A549 (cell line): ENCODE measurements around the gene NFIL3. TPM values are rescaled to one million over a fixed set of nuclear protein-coding genes. Genes with fewer than 3 reads are reported as not detected.
A peak's percentile ranks its signal among the peaks of the same experiment; 100 is the strongest.

Experiments used
- ATAC-seq, 2 experiments: fragments of 200-7000 bp in 1 of 2; fragments of >200 bp in 1 of 2; cut with Nextera tagmentation in 1 of 2; cut with Tn5 transposase in 1 of 2; 3 replicates each; pipeline versions ENCODE4 v1.8.0 to v1.9.1; 2018 to 2020; ENCODE audit warnings: mild to moderate bottlenecking in 1 of 2, moderate library complexity in 1 of 2
- CTCF ChIA-PET: fragments of 300-600 bp; sonication (Branson Sonifier 250); formaldehyde crosslinking; extraction: SDS; loops from one replicate; lab custom pipeline; 2021; ENCODE audit warnings: antibody characterized with exemption, inconsistent platforms; lab: Yijun Ruan, JAX
- POLR2A ChIA-PET: fragments of 350-600 bp; formaldehyde crosslinking; extraction: SDS; loops from one replicate; lab custom pipeline; 2021; ENCODE audit warnings: antibody characterized with exemption, inconsistent platforms; lab: Yijun Ruan, JAX
- DNase-seq, 2 experiments: peaks; one replicate each; pipeline versions ENCODE4 v3.0.0 to v3.0.0-alpha.2; 2011 to 2016; ENCODE audit warnings: low read depth in 1 of 2, low spot score in 1 of 2
- FAIRE-seq: peaks from 2 replicates; lab custom pipeline; 2011; peaks lifted over from hg19 to GRCh38; lab: Jason Lieb, UNC
- H3K27ac ChIP-seq, 2 experiments: fragments of >200 bp; sonication (Bioruptor Twin); formaldehyde crosslinking; 3 replicates each; pipeline ENCODE4 v1.5.1; 2016 to 2017
- H3K4me1 ChIP-seq: fragments of >200 bp; sonication (Bioruptor Twin); formaldehyde crosslinking; 3 replicates; pipeline ENCODE4 v1.6.1; 2016
- H3K4me2 ChIP-seq: fragments of >200 bp; sonication (Bioruptor Twin); formaldehyde crosslinking; 3 replicates; pipeline ENCODE4 v1.6.1; 2016
- H3K4me3 ChIP-seq: fragments of >200 bp; sonication (Bioruptor Twin); formaldehyde crosslinking; 3 replicates; pipeline ENCODE4 v1.5.1; 2016
- H3K9me3 ChIP-seq: fragments of >200 bp; sonication (Bioruptor Twin); formaldehyde crosslinking; 3 replicates; pipeline ENCODE4 v1.6.1; 2016
- CEBPB ChIP-seq, 2 experiments: fragments of >200 bp in 1 of 2; sonication (Bioruptor Twin) in 1 of 2; formaldehyde crosslinking in 1 of 2; IDR thresholded peaks; 2 replicates each; pipeline ENCODE4 v1.6.1; 2012 to 2016
- EP300 ChIP-seq, 2 experiments: fragments of >200 bp; sonication (Bioruptor Twin); formaldehyde crosslinking; IDR thresholded peaks; 2 replicates in 1 of 2; 3 replicates in 1 of 2; pipeline ENCODE4 v1.6.1; 2016 to 2017
- FOSL2 ChIP-seq, 2 experiments: fragments of 450-650 bp in 1 of 2; fragments of >200 bp in 1 of 2; sonication (Bioruptor Twin) in 1 of 2; formaldehyde crosslinking; IDR thresholded peaks; 2 replicates each; pipeline versions ENCODE4 v1.5.0 to v1.6.1; 2016 to 2020; ENCODE audit warnings: mild to moderate bottlenecking in 1 of 2, moderate library complexity in 1 of 2
- GATA3 ChIP-seq: IDR thresholded peaks from 2 replicates; pipeline ENCODE4 v1.6.1; 2012; ENCODE audit warnings: borderline replicate concordance
- HEYL ChIP-seq: fragments of 250-450 bp; sonication (Bioruptor Pico); IDR thresholded peaks from 2 replicates; pipeline ENCODE4 v1.8.0; 2021; ENCODE audit warnings: mild to moderate bottlenecking, moderate library complexity
- HOXB13 ChIP-seq: fragments of 250-450 bp; sonication (Bioruptor Pico); IDR thresholded peaks from 2 replicates; pipeline ENCODE4 v1.5.0; 2020; ENCODE audit warnings: low read depth, mild to moderate bottlenecking, moderate library complexity
- JUN ChIP-seq, 2 experiments: fragments of >200 bp; sonication (Bioruptor Twin); formaldehyde crosslinking; IDR thresholded peaks; 2 replicates in 1 of 2; 3 replicates in 1 of 2; pipeline ENCODE4 v1.6.1; 2016 to 2017
- JUNB ChIP-seq: fragments of >200 bp; sonication (Bioruptor Twin); formaldehyde crosslinking; IDR thresholded peaks from 2 replicates; pipeline ENCODE4 v1.6.1; 2016
- PHF8 ChIP-seq: fragments of 200-600 bp; sonication (generic); IDR thresholded peaks from 2 replicates; pipeline ENCODE4 v1.6.1; 2016; ENCODE audit warnings: low read depth, mild to moderate bottlenecking, antibody characterized with exemption, moderate library complexity, borderline replicate concordance
- RAD21 ChIP-seq, 2 experiments: fragments of >200 bp in 1 of 2; sonication (Bioruptor Twin) in 1 of 2; formaldehyde crosslinking in 1 of 2; IDR thresholded peaks in 1 of 2; conservative IDR thresholded peaks in 1 of 2; 2 replicates in 1 of 2; 3 replicates in 1 of 2; pipeline ENCODE4 v1.6.1; 2012 to 2018; ENCODE audit warnings: inconsistent platforms in 1 of 2
- RARB ChIP-seq: fragments of 250-450 bp; sonication (Bioruptor Pico); IDR thresholded peaks from 2 replicates; pipeline ENCODE4 v1.8.0; 2021; ENCODE audit warnings: mild to moderate bottlenecking, moderate library complexity
- RCOR1 ChIP-seq: fragments of 150-350 bp; IDR thresholded peaks from 2 replicates; pipeline ENCODE4 v1.6.1; 2014; ENCODE audit warnings: antibody characterized with exemption, low read length, low read depth
- RNF2 ChIP-seq: fragments of 200-600 bp; sonication (generic); IDR thresholded peaks from 2 replicates; pipeline ENCODE4 v1.6.1; 2016; ENCODE audit warnings: low read depth, mild to moderate bottlenecking, antibody characterized with exemption, moderate library complexity, borderline replicate concordance
- SMC3 ChIP-seq: fragments of >200 bp; sonication (Bioruptor Twin); formaldehyde crosslinking; IDR thresholded peaks from 3 replicates; pipeline ENCODE4 v1.6.1; 2018; ENCODE audit warnings: inconsistent platforms
- ZFP36 ChIP-seq: fragments of 450-650 bp; IDR thresholded peaks from 2 replicates; pipeline ENCODE4 v1.6.1; 2014; ENCODE audit warnings: borderline replicate concordance; ENCODE audit not compliant: partially characterized antibody
- WGBS: methylation state at CpG from one replicate; pipeline ENCODE4 v1.1.6; 2017; ENCODE audit errors: missing lambda C conversion rate; 5-methylcytosine and 5-hydroxymethylcytosine counted together
- polyA plus RNA-seq, 4 experiments: library from polyadenylated mRNA; depleted of rRNA in 3 of 4; stranded (reverse); fragments of >200 nt; fragmentation: RNase III in 1 of 4; extraction: RNeasy Plus Mini Kit Qiagen cat#74134 plus additional on column Dnase treatment in 1 of 4; gene quantifications; 2 replicates in 3 of 4; 3 replicates in 1 of 4; pipeline ENCODE4 v1.2.3, GENCODE V29; 2011 to 2017
- TF ChIP-seq, protein P1 (sequence below): fragments of >200 bp; sonication (Bioruptor Twin); formaldehyde crosslinking; IDR thresholded peaks from 3 replicates; pipeline ENCODE4 v1.5.1; 2016
- TF ChIP-seq, protein P2 (sequence below): IDR thresholded peaks from 2 replicates; pipeline ENCODE4 v1.6.1; 2012
- TF ChIP-seq, protein P3 (sequence below): fragments of 450-650 bp; IDR thresholded peaks from 2 replicates; pipeline ENCODE4 v1.6.1; 2014; ENCODE audit warnings: antibody characterized with exemption

NFIL3 gene
- polyA plus RNA-seq, 2 of the 4 experiments (the other 2 are of a cell fraction) = 10.5 to 16.1 TPM

DNA sequence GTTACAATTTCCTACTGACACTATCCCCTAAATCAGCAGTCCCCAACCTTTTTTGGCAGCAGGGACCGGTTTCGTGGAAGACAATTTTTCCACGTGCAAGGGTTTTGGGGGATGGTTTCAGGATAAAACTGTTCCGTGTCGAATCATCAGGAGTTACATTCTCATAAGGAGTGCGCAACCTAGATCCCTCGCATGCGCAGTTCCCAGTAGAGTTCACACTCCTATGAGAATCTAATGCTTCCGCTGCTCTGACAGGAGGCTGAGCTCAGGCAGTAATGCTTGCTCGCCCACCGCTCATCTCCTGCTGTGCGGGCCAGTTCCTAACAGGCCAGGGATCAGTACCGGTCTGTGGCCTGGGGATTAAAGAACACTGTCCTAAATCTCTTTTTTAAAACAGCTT lies 13.2 kb upstream of the NFIL3 start (continued):
- TF ChIP-seq HOXB13 (CRISPR knock-in tag) = no peak

DNA sequence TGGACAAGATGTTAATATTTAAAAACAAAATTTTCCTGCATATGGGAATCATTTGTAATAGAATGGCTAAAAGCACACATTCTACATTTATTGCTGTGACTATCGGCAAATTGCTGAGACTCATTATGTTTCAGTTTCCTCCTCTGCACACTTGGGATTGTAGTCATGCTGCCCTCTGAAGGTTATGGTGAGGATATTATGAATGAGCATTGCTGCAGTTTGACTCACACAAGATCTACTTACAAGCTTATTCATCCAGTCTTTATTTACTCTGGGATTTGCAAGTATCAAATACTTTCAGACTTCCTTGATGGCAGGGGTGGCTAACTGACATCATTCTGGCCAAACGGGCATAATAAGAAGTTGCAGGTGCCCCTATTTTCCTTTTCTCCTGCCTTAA lies 9.5 kb upstream of the NFIL3 start:
- peak; percentile 68 to 91 for DNase-seq
- Histone ChIP-seq H3K9me3 (no peaks in the 10 kb centered on the region), H3K4me1 (peaks cover 14% of the 10 kb centered on the region), H3K27ac (peak overlapping the region; percentile 26 to 33; a peak in 3 of 6 replicates), H3K4me2 (peak overlapping the region; percentile 69), H3K4me3 (no peak overlapping the region)
- TF ChIP-seq RAD21 (conservative IDR thresholded peaks at IDR 0.05 in 1 of 2, IDR thresholded peaks at IDR 0.05 in 1 of 2) = peak; percentile 80 to 85
- TF ChIP-seq, protein P1, sequence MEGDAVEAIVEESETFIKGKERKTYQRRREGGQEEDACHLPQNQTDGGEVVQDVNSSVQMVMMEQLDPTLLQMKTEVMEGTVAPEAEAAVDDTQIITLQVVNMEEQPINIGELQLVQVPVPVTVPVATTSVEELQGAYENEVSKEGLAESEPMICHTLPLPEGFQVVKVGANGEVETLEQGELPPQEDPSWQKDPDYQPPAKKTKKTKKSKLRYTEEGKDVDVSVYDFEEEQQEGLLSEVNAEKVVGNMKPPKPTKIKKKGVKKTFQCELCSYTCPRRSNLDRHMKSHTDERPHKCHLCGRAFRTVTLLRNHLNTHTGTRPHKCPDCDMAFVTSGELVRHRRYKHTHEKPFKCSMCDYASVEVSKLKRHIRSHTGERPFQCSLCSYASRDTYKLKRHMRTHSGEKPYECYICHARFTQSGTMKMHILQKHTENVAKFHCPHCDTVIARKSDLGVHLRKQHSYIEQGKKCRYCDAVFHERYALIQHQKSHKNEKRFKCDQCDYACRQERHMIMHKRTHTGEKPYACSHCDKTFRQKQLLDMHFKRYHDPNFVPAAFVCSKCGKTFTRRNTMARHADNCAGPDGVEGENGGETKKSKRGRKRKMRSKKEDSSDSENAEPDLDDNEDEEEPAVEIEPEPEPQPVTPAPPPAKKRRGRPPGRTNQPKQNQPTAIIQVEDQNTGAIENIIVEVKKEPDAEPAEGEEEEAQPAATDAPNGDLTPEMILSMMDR = peak; percentile 66
- peak; percentile 77 for TF ChIP-seq GATA3
- peak; percentile 83 for TF ChIP-seq SMC3
- TF ChIP-seq, protein P2, sequence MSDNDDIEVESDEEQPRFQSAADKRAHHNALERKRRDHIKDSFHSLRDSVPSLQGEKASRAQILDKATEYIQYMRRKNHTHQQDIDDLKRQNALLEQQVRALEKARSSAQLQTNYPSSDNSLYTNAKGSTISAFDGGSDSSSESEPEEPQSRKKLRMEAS = peak; percentile 44; the same call in 1 of the 2 replicates
- 0 out of 5 replicates have a peak, but pooled peaks of 1 of the 2 experiments have one; percentile 35 for TF ChIP-seq JUN (IDR thresholded peaks at IDR 0.05)
- 0 out of 5 replicates have a peak, but pooled peaks of 1 of the 2 experiments have one; percentile 25 for TF ChIP-seq EP300 (IDR thresholded peaks at IDR 0.05)
- no peak for TF ChIP-seq RCOR1
- peak in 1 of 2 experiments; percentile 37; a peak in 1 of 4 replicates for TF ChIP-seq CEBPB (IDR thresholded peaks at IDR 0.05)
- TF ChIP-seq FOSL2 (IDR thresholded peaks at IDR 0.05) = peak; percentile 74
- TF ChIP-seq FOSL2 (CRISPR knock-in tag; IDR thresholded peaks at IDR 0.05) = peak; percentile 94
- no peak for TF ChIP-seq RNF2
- TF ChIP-seq RARB (CRISPR knock-in tag) = no peak
- TF ChIP-seq JUNB = peak; percentile 75
- TF ChIP-seq, protein P3, sequence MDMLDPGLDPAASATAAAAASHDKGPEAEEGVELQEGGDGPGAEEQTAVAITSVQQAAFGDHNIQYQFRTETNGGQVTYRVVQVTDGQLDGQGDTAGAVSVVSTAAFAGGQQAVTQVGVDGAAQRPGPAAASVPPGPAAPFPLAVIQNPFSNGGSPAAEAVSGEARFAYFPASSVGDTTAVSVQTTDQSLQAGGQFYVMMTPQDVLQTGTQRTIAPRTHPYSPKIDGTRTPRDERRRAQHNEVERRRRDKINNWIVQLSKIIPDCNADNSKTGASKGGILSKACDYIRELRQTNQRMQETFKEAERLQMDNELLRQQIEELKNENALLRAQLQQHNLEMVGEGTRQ = no peak
- TF ChIP-seq ZFP36 = no peak
- peak; percentile 18 for FAIRE-seq
- peak; percentile 99 for ATAC-seq
- CTCF ChIA-PET = interaction anchor here (0.6 to 3.0 kb wide), 28 partner anchors 9 to 518 kb away, joined by 3 to 26 read pairs (median 4); partner anchors contain the start of genes AUH and NFIL3
- 2% methylated on average over 2 of the region's 2 CpGs for WGBS
- POLR2A ChIA-PET = interaction anchor here (1.2 kb wide), 2 partner anchors 9 to 396 kb away, joined by 4 to 12 read pairs; partner anchors contain the start of gene NFIL3

DNA sequence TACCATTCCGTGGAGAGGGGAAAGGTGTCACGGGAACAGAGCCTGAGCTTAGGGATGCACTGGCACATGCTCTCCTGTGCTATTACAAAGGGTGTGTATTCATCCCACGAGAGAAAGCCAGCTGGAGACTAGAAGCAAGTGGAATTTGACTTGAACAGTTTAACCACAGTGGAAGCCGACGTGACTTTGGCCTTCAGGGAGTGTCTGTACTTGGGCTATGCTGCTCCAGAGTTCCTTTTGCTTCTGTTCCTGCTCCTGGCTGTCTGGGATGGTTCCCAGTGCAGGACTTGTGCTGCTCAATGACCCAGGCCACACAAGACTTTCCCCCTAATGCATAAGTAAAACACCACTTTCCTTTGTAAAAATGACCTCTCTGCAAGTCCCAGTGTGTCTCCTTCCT lies 7.9 kb upstream of the NFIL3 start:
- peak overlapping the region in 1 of 2 experiments; percentile 42; a peak in 1 of 6 replicates for H3K27ac ChIP-seq
- DNase-seq (no peak), FAIRE-seq (no peak), ATAC-seq (no peak)
- peaks cover 22% of the 10 kb centered on the region for H3K4me1 ChIP-seq
- CTCF ChIA-PET = interaction anchor here (2.3 to 6.7 kb wide), 4 partner anchors 13 to 516 kb away, joined by 7 to 85 read pairs (median 18); no protein-coding TSS in a partner anchor
- POLR2A ChIA-PET = no interaction called here
- no peaks in the 10 kb centered on the region for H3K9me3 ChIP-seq
- WGBS = 91% methylated on average over 5 of the region's 5 CpGs
- no peak for TF ChIP-seq GATA3
- TF ChIP-seq HEYL (CRISPR knock-in tag) = no peak
- no peak for TF ChIP-seq RNF2
- no peak for TF ChIP-seq HOXB13 (CRISPR knock-in tag)
- no peak for TF ChIP-seq PHF8
- H3K4me2 ChIP-seq = no peak overlapping the region
- no peak overlapping the region for H3K4me3 ChIP-seq
